Mucosa of descending colon (tissue), 3 donors: ENCODE data around the gene SLC5A10. TPM values are rescaled to one million over a fixed set of nuclear protein-coding genes. Genes with fewer than 3 reads are reported as not detected.

Experiments
- ATAC-seq: fragments of 200-7000 bp; cut with Tn5 transposase; one replicate; pipeline ENCODE4 v1.9.1; 2020; ENCODE audit warnings: mild to moderate bottlenecking, moderate library complexity
- DNase-seq, 3 donors: peaks; one replicate each; pipeline ENCODE4 v3.0.0-alpha.2; 2020
- H3K36me3 ChIP-seq: fragments of 200-600 bp; one replicate; pipeline ENCODE4 v1.8.0; 2021; ENCODE audit warnings: low read depth, mild to moderate bottlenecking
- H3K4me1 ChIP-seq: fragments of 200-600 bp; one replicate; pipeline ENCODE4 v1.8.0; 2021; ENCODE audit warnings: low read depth, mild to moderate bottlenecking
- H3K4me3 ChIP-seq: fragments of 200-600 bp; one replicate; pipeline ENCODE4 v1.8.0; 2021; ENCODE audit warnings: mild to moderate bottlenecking
- H3K9me3 ChIP-seq: fragments of 200-600 bp; one replicate; pipeline ENCODE4 v1.8.0; 2021; ENCODE audit warnings: mild to moderate bottlenecking
- intact Hi-C, 2 donors: fragments of 100-400 bp; cut with DNase I in 1 of 2; cut with micrococcal nuclease in 1 of 2; formaldehyde crosslinking; loops; one replicate each; pipeline versions ENCODE4 v1.11.0 to v1.11.1; 2022; cut with DNase I, micrococcal nuclease
- total RNA-seq, 3 donors: library from RNA; stranded (reverse); fragmentation: NEBNext Ultra II Directional in 2 of 3; extraction: Animal tissue kit (Norgen Biotek cat#: 25700) in 2 of 3; gene quantifications; one replicate each; pipeline versions ENCODE4 v1.2.1 to v1.2.4, GENCODE V29; 2021 to 2023
- TF ChIP-seq, protein P1 (sequence below): fragments of 200-600 bp; IDR thresholded peaks from one replicate; pipeline ENCODE4 v1.8.0; 2022; ENCODE audit warnings: antibody characterized with exemption, mild to moderate bottlenecking
- donor health status: DM: no; HTN: no; CAD: no; lungs with moderate emphysema.
- donor health status: DM: no; HTN: no; CAD: no.
- donor health status: DM: no; HTN: yes; CAD: no.

SLC5A10 gene
- total RNA-seq, 3 donors from 2014 or later: 0.12 TPM; not detected in 2

DNA sequence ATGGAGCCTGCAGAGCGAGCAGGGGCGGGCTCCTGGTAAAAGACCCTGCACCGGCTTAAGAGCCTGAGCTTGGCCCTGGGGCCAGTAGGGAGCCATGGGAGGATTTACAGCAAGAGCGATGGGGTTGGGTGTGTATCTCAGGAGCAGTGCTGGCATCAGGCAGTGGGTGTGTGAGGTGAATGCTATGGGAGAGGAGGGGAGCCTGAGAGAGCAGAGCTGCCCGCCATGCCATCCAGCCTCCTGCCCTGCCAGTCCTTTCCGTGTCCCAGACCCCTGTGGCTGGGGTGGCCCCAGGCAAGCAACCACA is 29.3 kb downstream of the SLC5A10 start:
- H3K36me3 ChIP-seq: no peaks in the 10 kb centered on the region
- no peaks in the 10 kb centered on the region for H3K9me3 ChIP-seq
- DNase-seq (no peak), ATAC-seq (peak; percentile 46)
- H3K4me3 ChIP-seq: no peak overlapping the region
- H3K4me1 ChIP-seq: peaks cover 45% of the 10 kb centered on the region
- TF ChIP-seq, protein P1, sequence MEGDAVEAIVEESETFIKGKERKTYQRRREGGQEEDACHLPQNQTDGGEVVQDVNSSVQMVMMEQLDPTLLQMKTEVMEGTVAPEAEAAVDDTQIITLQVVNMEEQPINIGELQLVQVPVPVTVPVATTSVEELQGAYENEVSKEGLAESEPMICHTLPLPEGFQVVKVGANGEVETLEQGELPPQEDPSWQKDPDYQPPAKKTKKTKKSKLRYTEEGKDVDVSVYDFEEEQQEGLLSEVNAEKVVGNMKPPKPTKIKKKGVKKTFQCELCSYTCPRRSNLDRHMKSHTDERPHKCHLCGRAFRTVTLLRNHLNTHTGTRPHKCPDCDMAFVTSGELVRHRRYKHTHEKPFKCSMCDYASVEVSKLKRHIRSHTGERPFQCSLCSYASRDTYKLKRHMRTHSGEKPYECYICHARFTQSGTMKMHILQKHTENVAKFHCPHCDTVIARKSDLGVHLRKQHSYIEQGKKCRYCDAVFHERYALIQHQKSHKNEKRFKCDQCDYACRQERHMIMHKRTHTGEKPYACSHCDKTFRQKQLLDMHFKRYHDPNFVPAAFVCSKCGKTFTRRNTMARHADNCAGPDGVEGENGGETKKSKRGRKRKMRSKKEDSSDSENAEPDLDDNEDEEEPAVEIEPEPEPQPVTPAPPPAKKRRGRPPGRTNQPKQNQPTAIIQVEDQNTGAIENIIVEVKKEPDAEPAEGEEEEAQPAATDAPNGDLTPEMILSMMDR: no peak
- intact Hi-C loops: no loop called here

DNA sequence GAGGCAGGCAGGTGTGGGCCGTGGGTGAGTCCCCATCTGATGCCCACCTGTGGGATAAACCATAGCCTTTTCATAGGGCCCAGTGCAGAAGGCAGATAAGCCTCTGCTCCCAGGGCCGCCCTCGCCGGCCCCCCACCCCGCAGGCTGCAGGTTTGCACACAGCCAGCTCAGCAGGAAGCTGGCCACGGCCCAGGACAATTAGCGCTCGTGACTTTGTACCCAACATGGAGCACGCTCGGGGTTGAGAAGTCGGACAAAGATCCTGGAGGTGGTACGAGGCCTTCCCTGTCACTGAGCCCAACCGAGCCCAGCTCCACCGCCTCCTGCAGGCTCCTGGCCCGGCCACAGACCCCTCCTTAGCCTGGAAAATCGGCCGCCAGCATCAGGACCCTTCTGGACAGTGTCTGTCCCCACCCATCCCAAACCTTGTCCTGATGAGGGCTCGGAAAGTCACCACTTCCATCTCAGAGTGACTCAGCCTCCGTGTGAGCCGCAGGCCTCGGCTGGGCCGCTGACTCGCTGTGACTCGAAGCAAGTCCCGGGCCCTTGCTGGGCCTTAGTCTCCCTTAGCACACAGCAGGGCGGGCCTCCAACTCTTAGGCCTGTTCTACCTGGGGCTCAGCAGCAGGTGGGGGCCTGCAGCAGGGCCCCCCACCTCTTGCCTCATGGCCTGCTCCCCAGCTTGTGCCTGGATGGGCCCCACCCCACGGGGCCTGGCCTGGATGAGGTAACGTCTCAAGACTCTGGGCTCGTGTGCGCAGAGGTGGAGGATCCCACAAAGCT is 29.9 kb downstream of the SLC5A10 start:
- H3K4me3 ChIP-seq: no peak overlapping the region
- H3K4me1 ChIP-seq: peaks cover 39% of the 10 kb centered on the region
- TF ChIP-seq, protein P1: no peak
- no peaks in the 10 kb centered on the region for H3K36me3 ChIP-seq
- H3K9me3 ChIP-seq: no peaks in the 10 kb centered on the region
- ATAC-seq (peak; percentile 88), DNase-seq (peak; percentile 93 to 97 (median 95))
- intact Hi-C loops: no loop called here

DNA sequence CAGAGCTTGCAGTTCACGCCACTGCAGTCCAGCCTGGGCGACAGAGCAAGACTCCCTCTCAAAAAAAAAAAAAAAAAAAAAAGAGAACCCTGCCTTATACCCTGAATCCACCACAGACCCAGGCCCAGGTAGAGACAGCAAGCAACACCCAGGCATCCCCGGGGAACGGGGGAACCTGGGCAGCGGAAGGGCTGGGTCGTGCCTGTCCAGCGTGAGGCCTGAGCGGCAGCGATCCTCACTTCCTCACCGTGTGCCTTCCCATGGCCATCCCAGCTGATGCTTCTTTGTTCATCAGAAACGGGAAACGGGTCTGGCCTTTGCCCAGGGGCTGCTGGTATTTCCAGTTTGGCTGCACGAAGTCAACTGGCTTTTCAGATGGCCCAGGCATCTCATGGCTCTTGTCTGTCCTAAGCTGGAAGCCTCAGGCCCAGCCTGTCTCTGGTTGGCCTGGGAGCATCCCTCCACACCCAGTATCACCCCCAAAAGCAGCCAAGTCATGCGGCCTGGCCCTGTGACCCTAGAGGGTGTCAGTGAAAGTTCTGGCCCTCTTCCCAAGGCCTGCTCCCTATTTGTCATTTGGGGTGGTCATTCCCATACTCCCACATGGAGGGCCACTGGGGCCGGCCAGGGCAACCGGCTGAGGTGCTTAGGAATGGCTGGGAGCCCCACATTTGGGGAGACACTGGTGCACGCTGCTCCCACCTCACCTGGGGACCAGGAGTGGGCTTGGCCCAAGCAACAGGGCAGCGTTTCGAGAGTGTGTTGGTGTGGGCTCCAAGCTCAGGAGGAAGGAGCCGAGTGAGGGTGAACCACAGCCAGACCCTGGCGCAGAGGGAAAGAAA is 32.5 kb downstream of the SLC5A10 start:
- H3K4me3 ChIP-seq: no peak overlapping the region
- peaks cover 6% of the 10 kb centered on the region for H3K36me3 ChIP-seq
- intact Hi-C loops: no loop called here
- TF ChIP-seq, protein P1: no peak
- no peak for ATAC-seq
- peaks cover 43% of the 10 kb centered on the region for H3K4me1 ChIP-seq
- H3K9me3 ChIP-seq: no peaks in the 10 kb centered on the region
- DNase-seq: peak in 2 of 3 donors; percentile 28 to 40

DNA sequence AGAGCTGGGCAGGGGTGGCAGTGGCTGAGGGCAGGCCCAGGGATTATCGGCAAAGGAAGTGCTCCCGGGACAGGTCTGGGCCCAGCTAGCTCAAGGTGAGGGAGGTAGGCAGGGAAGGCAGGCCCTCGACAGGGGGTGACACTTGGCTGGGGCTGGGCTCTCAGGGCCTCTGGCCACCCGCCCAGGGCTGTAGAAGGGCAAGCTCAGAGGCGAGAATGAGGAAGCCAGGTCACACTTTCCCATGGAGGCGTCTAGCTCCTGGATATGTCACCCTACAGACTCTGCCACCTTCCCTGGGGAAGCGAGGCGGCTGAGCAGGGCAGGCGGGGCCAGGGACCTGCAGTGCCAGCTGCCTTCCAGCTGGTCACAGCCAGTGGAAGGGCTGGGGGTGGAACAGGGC is 33.5 kb downstream of the SLC5A10 start:
- H3K9me3 ChIP-seq: no peaks in the 10 kb centered on the region
- ATAC-seq (no peak), DNase-seq (peak in 2 of 3 donors; percentile 55 to 61)
- H3K36me3 ChIP-seq: peaks cover 6% of the 10 kb centered on the region
- intact Hi-C loops: no loop called here
- no peak overlapping the region for H3K4me3 ChIP-seq
- H3K4me1 ChIP-seq: peaks cover 41% of the 10 kb centered on the region
- TF ChIP-seq, protein P1: no peak

DNA sequence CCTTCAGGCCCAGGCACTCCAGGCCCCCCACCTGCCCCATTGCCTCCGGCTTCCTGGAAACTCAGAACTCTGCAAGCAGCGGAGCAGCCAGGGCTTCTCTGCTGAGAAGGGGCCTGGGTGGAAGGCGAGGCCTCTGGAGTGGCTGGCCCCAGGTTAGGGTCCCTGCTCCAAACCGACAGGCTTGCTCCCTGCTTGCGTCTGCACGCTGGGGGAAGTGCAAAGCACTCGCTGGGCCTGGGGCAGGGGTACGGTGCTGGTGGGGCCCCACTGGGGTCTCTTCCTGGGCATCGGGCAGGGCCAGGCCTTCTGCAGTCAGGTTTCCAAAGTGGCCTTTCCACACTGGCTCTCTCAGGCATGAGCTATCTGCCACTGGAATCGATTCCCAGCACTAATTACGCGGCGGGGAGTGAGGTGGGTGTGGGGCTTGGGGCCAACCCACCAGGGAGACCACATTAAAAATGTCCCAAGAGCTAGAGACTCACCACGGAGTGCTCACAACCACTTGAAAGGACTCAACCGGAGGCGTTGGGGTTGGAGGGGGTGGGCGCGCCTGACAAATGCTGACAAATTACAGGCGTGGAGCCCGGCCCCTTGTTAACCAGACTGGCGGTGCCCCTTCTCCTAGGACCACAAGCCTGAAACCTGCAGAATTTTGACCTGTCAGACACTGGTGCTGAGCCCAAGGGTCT is 34.7 kb downstream of the SLC5A10 start:
- intact Hi-C loops: no loop called here
- H3K36me3 ChIP-seq: peaks cover 6% of the 10 kb centered on the region
- H3K9me3 ChIP-seq: no peaks in the 10 kb centered on the region
- H3K4me3 ChIP-seq: no peak overlapping the region
- TF ChIP-seq, protein P1: no peak
- H3K4me1 ChIP-seq: peaks cover 32% of the 10 kb centered on the region
- peak in 2 of 3 donors; percentile 28 to 43 for DNase-seq
- no peak for ATAC-seq
